ENCODE results near the gene MRPL54. TPM values are rescaled to one million over a fixed set of nuclear protein-coding genes. Genes with fewer than 3 reads are reported as not detected.

MRPL54 gene
- total and polyA plus RNA-seq, 2 experiments from 2014 or later, result 29.7 to 89.9 TPM

- Mint-ChIP-seq H3K27me3 (ENCODE audit: insufficient read depth, low read depth, poor library complexity) (peaks cover 11% of the 10 kb centered on the region), H3K9me3 (no peaks in the 10 kb centered on the region; the same call in 1 of the 3 replicates), H3K27ac (no peak overlapping the region), H3K4me3 (no peak overlapping the region), H3K4me1 (peaks cover 10% of the 10 kb centered on the region), H3K36me3 (ENCODE audit: low read depth) (peaks cover 9% of the 10 kb centered on the region)
- H3K4me1 ChIP-seq (ENCODE audit: insufficient read depth), result no peaks in the 10 kb centered on the region
- no peaks in the 10 kb centered on the region; the same call in 1 of the 2 replicates for H4K20me1 ChIP-seq (replicated peaks; ENCODE audit: insufficient read depth)
- H3K9me2 ChIP-seq (ENCODE audit: insufficient read depth), result no peaks in the 10 kb centered on the region; the same call in 1 of the 2 replicates
- DNase-seq (ENCODE audit: low spot score) (no peak), ATAC-seq (no peak)
- H2AFZ ChIP-seq, result no peak overlapping the region
- H3K79me2 ChIP-seq (replicated peaks; ENCODE audit: insufficient read depth), result peaks cover 7% of the 10 kb centered on the region; the same call in 1 of the 2 replicates
- 0 out of 2 replicates have a peak, but pooled peaks cover 4% of the 10 kb centered on the region for H3F3A ChIP-seq (replicated peaks; ENCODE audit: low read depth)
- no peak overlapping the region for H3K4me2 ChIP-seq
- TF ChIP-seq, protein P1, sequence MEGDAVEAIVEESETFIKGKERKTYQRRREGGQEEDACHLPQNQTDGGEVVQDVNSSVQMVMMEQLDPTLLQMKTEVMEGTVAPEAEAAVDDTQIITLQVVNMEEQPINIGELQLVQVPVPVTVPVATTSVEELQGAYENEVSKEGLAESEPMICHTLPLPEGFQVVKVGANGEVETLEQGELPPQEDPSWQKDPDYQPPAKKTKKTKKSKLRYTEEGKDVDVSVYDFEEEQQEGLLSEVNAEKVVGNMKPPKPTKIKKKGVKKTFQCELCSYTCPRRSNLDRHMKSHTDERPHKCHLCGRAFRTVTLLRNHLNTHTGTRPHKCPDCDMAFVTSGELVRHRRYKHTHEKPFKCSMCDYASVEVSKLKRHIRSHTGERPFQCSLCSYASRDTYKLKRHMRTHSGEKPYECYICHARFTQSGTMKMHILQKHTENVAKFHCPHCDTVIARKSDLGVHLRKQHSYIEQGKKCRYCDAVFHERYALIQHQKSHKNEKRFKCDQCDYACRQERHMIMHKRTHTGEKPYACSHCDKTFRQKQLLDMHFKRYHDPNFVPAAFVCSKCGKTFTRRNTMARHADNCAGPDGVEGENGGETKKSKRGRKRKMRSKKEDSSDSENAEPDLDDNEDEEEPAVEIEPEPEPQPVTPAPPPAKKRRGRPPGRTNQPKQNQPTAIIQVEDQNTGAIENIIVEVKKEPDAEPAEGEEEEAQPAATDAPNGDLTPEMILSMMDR (conservative IDR thresholded peaks at IDR 0.05; ENCODE audit: low read depth in 2 of 2), result no peak
- TF ChIP-seq NANOG (IDR thresholded peaks at IDR 0.05; ENCODE audit: borderline replicate concordance), result no peak
- no peak for TF ChIP-seq CREB1 (CRISPR knock-in tag; IDR thresholded peaks at IDR 0.05; ENCODE audit: low read depth)
- no peak for TF ChIP-seq ZNF114 (CRISPR knock-in tag; IDR thresholded peaks at IDR 0.05)
- TF ChIP-seq STAT1 (IDR thresholded peaks at IDR 0.05; ENCODE audit: unreplicated experiment), result no peak
- TF ChIP-seq REST (IDR thresholded peaks at IDR 0.05; ENCODE audit: unreplicated experiment), result no peak
- no peak for TF ChIP-seq EZH2phosphoT487 (IDR thresholded peaks at IDR 0.05; ENCODE audit: unreplicated experiment)
- TF ChIP-seq, protein P2, sequence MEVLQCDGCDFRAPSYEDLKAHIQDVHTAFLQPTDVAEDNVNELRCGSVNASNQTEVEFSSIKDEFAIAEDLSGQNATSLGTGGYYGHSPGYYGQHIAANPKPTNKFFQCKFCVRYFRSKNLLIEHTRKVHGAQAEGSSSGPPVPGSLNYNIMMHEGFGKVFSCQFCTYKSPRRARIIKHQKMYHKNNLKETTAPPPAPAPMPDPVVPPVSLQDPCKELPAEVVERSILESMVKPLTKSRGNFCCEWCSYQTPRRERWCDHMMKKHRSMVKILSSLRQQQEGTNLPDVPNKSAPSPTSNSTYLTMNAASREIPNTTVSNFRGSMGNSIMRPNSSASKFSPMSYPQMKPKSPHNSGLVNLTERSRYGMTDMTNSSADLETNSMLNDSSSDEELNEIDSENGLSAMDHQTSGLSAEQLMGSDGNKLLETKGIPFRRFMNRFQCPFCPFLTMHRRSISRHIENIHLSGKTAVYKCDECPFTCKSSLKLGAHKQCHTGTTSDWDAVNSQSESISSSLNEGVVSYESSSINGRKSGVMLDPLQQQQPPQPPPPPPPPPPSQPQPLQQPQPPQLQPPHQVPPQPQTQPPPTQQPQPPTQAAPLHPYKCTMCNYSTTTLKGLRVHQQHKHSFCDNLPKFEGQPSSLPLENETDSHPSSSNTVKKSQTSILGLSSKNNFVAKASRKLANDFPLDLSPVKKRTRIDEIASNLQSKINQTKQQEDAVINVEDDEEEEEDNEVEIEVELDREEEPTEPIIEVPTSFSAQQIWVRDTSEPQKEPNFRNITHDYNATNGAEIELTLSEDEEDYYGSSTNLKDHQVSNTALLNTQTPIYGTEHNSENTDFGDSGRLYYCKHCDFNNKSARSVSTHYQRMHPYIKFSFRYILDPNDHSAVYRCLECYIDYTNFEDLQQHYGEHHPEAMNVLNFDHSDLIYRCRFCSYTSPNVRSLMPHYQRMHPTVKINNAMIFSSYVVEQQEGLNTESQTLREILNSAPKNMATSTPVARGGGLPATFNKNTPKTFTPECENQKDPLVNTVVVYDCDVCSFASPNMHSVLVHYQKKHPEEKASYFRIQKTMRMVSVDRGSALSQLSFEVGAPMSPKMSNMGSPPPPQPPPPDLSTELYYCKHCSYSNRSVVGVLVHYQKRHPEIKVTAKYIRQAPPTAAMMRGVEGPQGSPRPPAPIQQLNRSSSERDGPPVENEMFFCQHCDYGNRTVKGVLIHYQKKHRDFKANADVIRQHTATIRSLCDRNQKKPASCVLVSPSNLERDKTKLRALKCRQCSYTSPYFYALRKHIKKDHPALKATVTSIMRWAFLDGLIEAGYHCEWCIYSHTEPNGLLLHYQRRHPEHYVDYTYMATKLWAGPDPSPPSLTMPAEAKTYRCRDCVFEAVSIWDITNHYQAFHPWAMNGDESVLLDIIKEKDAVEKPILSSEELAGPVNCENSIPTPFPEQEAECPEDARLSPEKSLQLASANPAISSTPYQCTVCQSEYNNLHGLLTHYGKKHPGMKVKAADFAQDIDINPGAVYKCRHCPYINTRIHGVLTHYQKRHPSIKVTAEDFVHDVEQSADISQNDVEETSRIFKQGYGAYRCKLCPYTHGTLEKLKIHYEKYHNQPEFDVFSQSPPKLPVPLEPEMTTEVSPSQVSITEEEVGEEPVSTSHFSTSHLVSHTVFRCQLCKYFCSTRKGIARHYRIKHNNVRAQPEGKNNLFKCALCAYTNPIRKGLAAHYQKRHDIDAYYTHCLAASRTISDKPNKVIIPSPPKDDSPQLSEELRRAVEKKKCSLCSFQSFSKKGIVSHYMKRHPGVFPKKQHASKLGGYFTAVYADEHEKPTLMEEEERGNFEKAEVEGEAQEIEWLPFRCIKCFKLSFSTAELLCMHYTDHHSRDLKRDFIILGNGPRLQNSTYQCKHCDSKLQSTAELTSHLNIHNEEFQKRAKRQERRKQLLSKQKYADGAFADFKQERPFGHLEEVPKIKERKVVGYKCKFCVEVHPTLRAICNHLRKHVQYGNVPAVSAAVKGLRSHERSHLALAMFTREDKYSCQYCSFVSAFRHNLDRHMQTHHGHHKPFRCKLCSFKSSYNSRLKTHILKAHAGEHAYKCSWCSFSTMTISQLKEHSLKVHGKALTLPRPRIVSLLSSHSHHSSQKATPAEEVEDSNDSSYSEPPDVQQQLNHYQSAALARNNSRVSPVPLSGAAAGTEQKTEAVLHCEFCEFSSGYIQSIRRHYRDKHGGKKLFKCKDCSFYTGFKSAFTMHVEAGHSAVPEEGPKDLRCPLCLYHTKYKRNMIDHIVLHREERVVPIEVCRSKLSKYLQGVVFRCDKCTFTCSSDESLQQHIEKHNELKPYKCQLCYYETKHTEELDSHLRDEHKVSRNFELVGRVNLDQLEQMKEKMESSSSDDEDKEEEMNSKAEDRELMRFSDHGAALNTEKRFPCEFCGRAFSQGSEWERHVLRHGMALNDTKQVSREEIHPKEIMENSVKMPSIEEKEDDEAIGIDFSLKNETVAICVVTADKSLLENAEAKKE (CRISPR knock-in tag; IDR thresholded peaks at IDR 0.05), result no peak
- TF ChIP-seq, protein P3, sequence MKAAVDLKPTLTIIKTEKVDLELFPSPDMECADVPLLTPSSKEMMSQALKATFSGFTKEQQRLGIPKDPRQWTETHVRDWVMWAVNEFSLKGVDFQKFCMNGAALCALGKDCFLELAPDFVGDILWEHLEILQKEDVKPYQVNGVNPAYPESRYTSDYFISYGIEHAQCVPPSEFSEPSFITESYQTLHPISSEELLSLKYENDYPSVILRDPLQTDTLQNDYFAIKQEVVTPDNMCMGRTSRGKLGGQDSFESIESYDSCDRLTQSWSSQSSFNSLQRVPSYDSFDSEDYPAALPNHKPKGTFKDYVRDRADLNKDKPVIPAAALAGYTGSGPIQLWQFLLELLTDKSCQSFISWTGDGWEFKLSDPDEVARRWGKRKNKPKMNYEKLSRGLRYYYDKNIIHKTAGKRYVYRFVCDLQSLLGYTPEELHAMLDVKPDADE (IDR thresholded peaks at IDR 0.05), result no peak
- TF ChIP-seq POLR2AphosphoS5 (IDR thresholded peaks at IDR 0.05; ENCODE audit: low read depth), result no peak
- TF ChIP-seq EZH2 (IDR thresholded peaks at IDR 0.05; ENCODE audit: low read depth, unreplicated experiment), result no peak
- no peak for TF ChIP-seq ZNF331 (CRISPR knock-in tag; IDR thresholded peaks at IDR 0.05; ENCODE audit: low read depth)
- no peak for TF ChIP-seq JUNB (IDR thresholded peaks at IDR 0.05; ENCODE audit: unreplicated experiment)
- no peak overlapping the region for H3K27ac ChIP-seq (ENCODE audit: low read depth)
- H3K27me3 ChIP-seq (ENCODE audit: insufficient read depth), result no peaks in the 10 kb centered on the region
- H3K36me3 ChIP-seq (ENCODE audit: insufficient read depth), result no peaks in the 10 kb centered on the region
- no peak overlapping the region for H3K4me3 ChIP-seq
Measured at GRCh38 chr19:3766520-3766919, 4.0 kb downstream of the MRPL54 start.
